OCI-LY7 (cell line): ENCODE data around the gene COL23A1. TPM values are rescaled to one million over a fixed set of nuclear protein-coding genes. Genes with fewer than 3 reads are reported as not detected.

Source experiments
- BruUV-seq: library from RNA; stranded (reverse); fragments of 400-500 nt; replicated peaks from 2 replicates; lab custom pipeline; 2021; lab: Mats Ljungman, UMichigan
- CTCF ChIA-PET: fragments of 300-600 bp; sonication (Branson Sonifier 250); formaldehyde crosslinking; loops from one replicate; lab custom pipeline; 2022; ENCODE audit warnings: antibody characterized with exemption; ENCODE audit not compliant: unreplicated experiment; lab: Charles Lee
- POLR2A ChIA-PET: fragments of 300-600 bp; sonication (Branson Sonifier 250); formaldehyde crosslinking; loops from one replicate; lab custom pipeline; 2022; ENCODE audit warnings: antibody characterized with exemption; lab: Charles Lee
- DNase-seq: peaks from one replicate; pipeline ENCODE4 v3.0.0-alpha.2; 2015; ENCODE audit warnings: low spot score
- H2AFZ ChIP-seq: fragments of 200-600 bp; sonication (generic), shearing (Covaris generic); 2 replicates; pipeline ENCODE4 v1.6.1; 2014; ENCODE audit warnings: mild to moderate bottlenecking, antibody characterized with exemption, low read length, moderate library complexity
- H3K27ac ChIP-seq: fragments of 200-600 bp; sonication (generic); 2 replicates; pipeline ENCODE4 v1.5.1; 2014; ENCODE audit warnings: mixed run types, low read depth, mild to moderate bottlenecking, moderate library complexity, low read length, inconsistent platforms; ENCODE audit not compliant: poor library complexity, severe bottlenecking
- H3K36me3 ChIP-seq: fragments of 200-600 bp; sonication (generic); 2 replicates; pipeline ENCODE4 v1.6.1; 2014; ENCODE audit warnings: mild to moderate bottlenecking, antibody characterized with exemption, low read length, moderate library complexity, mixed read lengths; ENCODE audit not compliant: insufficient read depth
- H3K4me1 ChIP-seq: fragments of 200-600 bp; sonication (generic); 2 replicates; pipeline ENCODE4 v1.5.1; 2014; ENCODE audit warnings: mild to moderate bottlenecking, low read length; ENCODE audit not compliant: insufficient read depth, poor library complexity, severe bottlenecking
- H3K4me2 ChIP-seq: fragments of 200-600 bp; sonication (generic); 2 replicates; pipeline ENCODE4 v1.6.1; 2014; ENCODE audit warnings: mild to moderate bottlenecking, low read length
- H3K4me3 ChIP-seq: fragments of 200-600 bp; sonication (generic); 2 replicates; pipeline ENCODE4 v1.5.1; 2014; ENCODE audit warnings: mild to moderate bottlenecking, low read depth, low read length; ENCODE audit not compliant: poor library complexity, severe bottlenecking
- H3K79me2 ChIP-seq: fragments of 200-600 bp; sonication (generic); 2 replicates; pipeline ENCODE4 v1.6.1; 2016; ENCODE audit warnings: low read depth, mild to moderate bottlenecking, low read length, moderate library complexity, mixed read lengths; ENCODE audit not compliant: insufficient read depth
- H3K9me2 ChIP-seq: fragments of 200-600 bp; sonication (generic); 2 replicates; pipeline ENCODE4 v1.6.1; 2016; ENCODE audit warnings: mild to moderate bottlenecking, low read length, mixed read lengths; ENCODE audit not compliant: insufficient read depth
- H3K9me3 ChIP-seq: fragments of 200-600 bp; sonication (generic); 2 replicates; pipeline ENCODE4 v1.6.1; 2014; ENCODE audit warnings: mild to moderate bottlenecking, mixed run types, low read length, mixed read lengths
- H4K20me1 ChIP-seq: fragments of 200-600 bp; sonication (generic); 2 replicates; pipeline ENCODE4 v1.6.1; 2014; ENCODE audit warnings: mild to moderate bottlenecking, antibody characterized with exemption, low read length, moderate library complexity, mixed read lengths; ENCODE audit not compliant: insufficient read depth
- EZH2phosphoT487 ChIP-seq: fragments of 200-600 bp; sonication (generic); IDR thresholded peaks from 2 replicates; pipeline ENCODE4 v1.6.1; 2018; ENCODE audit warnings: low read depth, borderline replicate concordance, mild to moderate bottlenecking, mixed run types, antibody characterized with exemption, low read length, moderate library complexity, mixed read lengths
- intact Hi-C: fragments of 100-400 bp; cut with micrococcal nuclease; formaldehyde crosslinking; loops from one replicate; pipeline ENCODE4 v1.10.0; 2022; ENCODE audit not compliant: unreplicated experiment
- total RNA-seq, 2 experiments: library from RNA; depleted of rRNA in 1 of 2; stranded (reverse); fragments of >200 nt in 1 of 2; shearing (Covaris generic) in 1 of 2; gene quantifications; 2 replicates each; pipeline ENCODE4 v1.2.3, GENCODE V29; 2014 to 2022
- TF ChIP-seq, protein P1 (sequence below): fragments of 200-600 bp; sonication (generic); conservative IDR thresholded peaks from 2 replicates; pipeline ENCODE4 v1.5.1; 2014; ENCODE audit warnings: mild to moderate bottlenecking, antibody characterized with exemption, low read length, moderate library complexity, mixed read lengths

Gene COL23A1
- total RNA-seq, 2 experiments from 2014 or later = 0.53 TPM; not detected in 1

DNA sequence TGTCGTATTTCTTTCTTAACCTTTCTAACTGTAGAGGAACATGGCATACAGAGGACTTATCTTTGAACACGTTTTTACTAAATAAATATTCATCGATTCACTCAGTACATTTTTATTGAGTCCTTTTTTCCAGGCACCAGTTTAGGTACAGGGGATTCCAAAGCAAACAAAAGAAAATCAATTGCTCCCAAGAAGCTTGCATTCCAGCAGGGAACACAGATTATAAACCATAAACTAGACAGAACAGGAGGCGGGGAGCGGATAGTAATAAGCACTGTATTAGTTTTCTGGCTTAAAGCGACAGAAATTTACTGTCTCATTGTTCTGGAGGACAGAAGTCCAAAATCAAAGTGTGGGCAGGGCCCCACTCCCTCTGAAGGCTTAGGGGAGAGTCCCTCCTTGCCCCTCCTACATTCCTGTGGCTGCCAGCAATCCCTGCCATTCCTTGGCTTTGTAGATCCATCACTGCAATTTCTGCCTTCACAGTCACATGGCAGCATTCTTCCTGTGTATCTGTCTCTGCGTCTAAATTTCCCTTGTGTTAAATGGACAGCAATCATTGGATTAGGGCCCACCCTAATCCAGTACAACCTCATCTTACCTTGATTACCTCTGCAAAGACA, 115.5 kb downstream of the COL23A1 start:
- no peak overlapping the region for H3K27ac ChIP-seq
- H3K4me3 ChIP-seq = no peak overlapping the region

DNA sequence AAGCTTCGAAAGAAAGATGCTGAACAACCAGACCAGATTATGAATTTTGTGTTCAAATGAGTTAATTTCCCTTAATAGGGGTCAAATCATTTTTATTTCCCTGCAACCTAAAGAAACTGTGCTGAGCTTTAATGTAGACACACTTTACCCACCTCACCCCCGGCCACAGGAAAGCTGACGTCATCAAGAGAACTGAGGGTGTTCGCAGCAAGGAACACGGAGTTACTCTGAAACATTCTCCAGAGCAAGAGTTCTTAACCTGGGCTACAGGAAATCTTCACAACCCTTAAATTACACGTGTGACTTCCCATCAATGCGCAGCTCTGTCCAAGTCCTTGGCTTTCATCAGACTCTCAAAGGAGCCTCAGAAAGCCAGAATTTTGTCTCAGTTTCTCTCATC, 116.3 kb downstream of the COL23A1 start:
- no peaks in the 10 kb centered on the region for H3K9me3 ChIP-seq
- intact Hi-C loops = no loop called here
- H4K20me1 ChIP-seq = no peaks in the 10 kb centered on the region
- H3K4me2 ChIP-seq = no peak overlapping the region
- H3K36me3 ChIP-seq = no peaks in the 10 kb centered on the region
- POLR2A ChIA-PET = no interaction called here
- BruUV-seq = no TSS peak
- DNase-seq = no peak
- H2AFZ ChIP-seq = no peak overlapping the region
- TF ChIP-seq, protein P1, sequence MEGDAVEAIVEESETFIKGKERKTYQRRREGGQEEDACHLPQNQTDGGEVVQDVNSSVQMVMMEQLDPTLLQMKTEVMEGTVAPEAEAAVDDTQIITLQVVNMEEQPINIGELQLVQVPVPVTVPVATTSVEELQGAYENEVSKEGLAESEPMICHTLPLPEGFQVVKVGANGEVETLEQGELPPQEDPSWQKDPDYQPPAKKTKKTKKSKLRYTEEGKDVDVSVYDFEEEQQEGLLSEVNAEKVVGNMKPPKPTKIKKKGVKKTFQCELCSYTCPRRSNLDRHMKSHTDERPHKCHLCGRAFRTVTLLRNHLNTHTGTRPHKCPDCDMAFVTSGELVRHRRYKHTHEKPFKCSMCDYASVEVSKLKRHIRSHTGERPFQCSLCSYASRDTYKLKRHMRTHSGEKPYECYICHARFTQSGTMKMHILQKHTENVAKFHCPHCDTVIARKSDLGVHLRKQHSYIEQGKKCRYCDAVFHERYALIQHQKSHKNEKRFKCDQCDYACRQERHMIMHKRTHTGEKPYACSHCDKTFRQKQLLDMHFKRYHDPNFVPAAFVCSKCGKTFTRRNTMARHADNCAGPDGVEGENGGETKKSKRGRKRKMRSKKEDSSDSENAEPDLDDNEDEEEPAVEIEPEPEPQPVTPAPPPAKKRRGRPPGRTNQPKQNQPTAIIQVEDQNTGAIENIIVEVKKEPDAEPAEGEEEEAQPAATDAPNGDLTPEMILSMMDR = no peak
- no peak for TF ChIP-seq EZH2phosphoT487
- H3K27ac ChIP-seq = no peak overlapping the region
- no peak overlapping the region for H3K4me3 ChIP-seq
- no peaks in the 10 kb centered on the region for H3K9me2 ChIP-seq
- H3K4me1 ChIP-seq = no peaks in the 10 kb centered on the region
- H3K79me2 ChIP-seq = no peaks in the 10 kb centered on the region
- CTCF ChIA-PET = no interaction called here

More for the DNA sequence above, 115.5 kb downstream of the COL23A1 start:
- Histone ChIP-seq H3K4me1 (no peaks in the 10 kb centered on the region), H3K9me2 (no peaks in the 10 kb centered on the region), H3K4me2 (no peak overlapping the region), H2AFZ (no peak overlapping the region), H4K20me1 (no peaks in the 10 kb centered on the region), H3K36me3 (no peaks in the 10 kb centered on the region), H3K9me3 (no peaks in the 10 kb centered on the region), H3K79me2 (no peaks in the 10 kb centered on the region)
- CTCF ChIA-PET = no interaction called here
- TF ChIP-seq EZH2phosphoT487 = no peak
- TF ChIP-seq, protein P1 = no peak
- intact Hi-C loops = no loop called here
- DNase-seq = no peak
- POLR2A ChIA-PET = no interaction called here
- no TSS peak for BruUV-seq

DNA sequence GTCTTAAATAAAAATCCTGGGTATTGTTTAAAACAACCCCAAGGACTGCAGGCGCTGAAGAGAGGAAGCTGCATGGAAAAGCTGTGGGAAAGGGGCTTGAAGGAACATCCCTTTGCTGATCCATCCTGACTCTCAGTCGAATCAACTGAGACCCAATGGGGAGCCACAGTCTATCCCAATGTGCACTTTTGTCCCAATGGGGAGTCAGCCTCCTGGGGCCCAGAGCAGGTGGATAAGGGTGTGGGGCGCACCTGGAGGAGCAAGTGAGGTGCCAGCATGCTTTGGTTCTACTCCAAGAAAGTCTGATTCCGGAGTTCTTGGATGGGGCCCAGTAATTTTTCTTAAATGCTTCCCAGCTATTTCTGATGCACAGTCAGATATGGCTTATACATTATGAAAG, 118.1 kb downstream of the COL23A1 start:
- no peaks in the 10 kb centered on the region for H3K4me1 ChIP-seq
- H3K27ac ChIP-seq = no peak overlapping the region
- no peaks in the 10 kb centered on the region for H3K9me2 ChIP-seq
- no TSS peak for BruUV-seq
- no peak overlapping the region for H3K4me2 ChIP-seq
- TF ChIP-seq, protein P1 = no peak
- no peak for TF ChIP-seq EZH2phosphoT487
- H3K79me2 ChIP-seq = no peaks in the 10 kb centered on the region
- POLR2A ChIA-PET = interaction anchor here (1.3 kb wide), 1 partner anchor 10 kb away, joined by 3 read pairs; no protein-coding TSS in a partner anchor
- H3K36me3 ChIP-seq = no peaks in the 10 kb centered on the region
- intact Hi-C loops = no loop called here
- CTCF ChIA-PET = no interaction called here
- H2AFZ ChIP-seq = no peak overlapping the region
- DNase-seq = no peak
- no peak overlapping the region for H3K4me3 ChIP-seq
- no peaks in the 10 kb centered on the region for H4K20me1 ChIP-seq
- no peaks in the 10 kb centered on the region for H3K9me3 ChIP-seq
